WTC11 (cell line): ENCODE results near the gene NT5DC1. TPM values are rescaled to one million over a fixed set of nuclear protein-coding genes. Genes with fewer than 3 reads are reported as not detected.

Source experiments
- ATAC-seq: fragments of 200-7000 bp; cut with Tn5 transposase; 2 replicates; pipeline ENCODE4 v1.10.0; 2021; ENCODE audit warnings: mild to moderate bottlenecking, moderate library complexity
- CTCF ChIA-PET: fragments of 300-600 bp; sonication (Branson Sonifier 250); formaldehyde crosslinking; loops from one replicate; lab custom pipeline; 2021; ENCODE audit warnings: antibody characterized with exemption; lab: Charles Lee
- POLR2A ChIA-PET: fragments of 350-600 bp; sonication (Branson Sonifier 250); formaldehyde crosslinking; loops from one replicate; lab custom pipeline; 2021; ENCODE audit warnings: antibody characterized with exemption; lab: Charles Lee
- DNase-seq: peaks from one replicate; pipeline ENCODE4 v3.0.0; 2021; ENCODE audit warnings: low spot score
- H3K27ac Mint-ChIP-seq: 2 replicates; pipeline ENCODE4 v1.8.0; 2021; ENCODE audit warnings: mixed read lengths
- H3K27me3 Mint-ChIP-seq: 2 replicates; pipeline ENCODE4 v1.8.0; 2021; ENCODE audit warnings: low read depth, mild to moderate bottlenecking, moderate library complexity, mixed read lengths
- H3K36me3 Mint-ChIP-seq: 2 replicates; pipeline ENCODE4 v1.8.0; 2021; ENCODE audit warnings: mixed read lengths
- H3K4me1 Mint-ChIP-seq: 2 replicates; pipeline ENCODE4 v1.8.0; 2022; ENCODE audit warnings: mixed read lengths
- H3K4me3 Mint-ChIP-seq: 2 replicates; pipeline ENCODE4 v1.8.0; 2021; ENCODE audit warnings: mild to moderate bottlenecking, moderate library complexity, mixed read lengths
- H3K9me3 Mint-ChIP-seq: 2 replicates; pipeline ENCODE4 v1.8.0; 2021; ENCODE audit warnings: mixed read lengths
- CREB1 ChIP-seq: sonication (generic); formaldehyde crosslinking; IDR thresholded peaks from 2 replicates; pipeline ENCODE4 v1.8.0; 2023; ENCODE audit warnings: mild to moderate bottlenecking, missing genetic modification reagents
- FOXJ3 ChIP-seq: sonication (generic); formaldehyde crosslinking; IDR thresholded peaks from 2 replicates; pipeline ENCODE4 v1.9.0; 2021; ENCODE audit warnings: missing genetic modification reagents, mild to moderate bottlenecking, borderline replicate concordance
- FOXP4 ChIP-seq: sonication (generic); formaldehyde crosslinking; IDR thresholded peaks from 2 replicates; pipeline ENCODE4 v1.8.0; 2022; ENCODE audit warnings: mild to moderate bottlenecking, missing genetic modification reagents
- JAZF1 ChIP-seq: fragments of 250-450 bp; sonication (Bioruptor Pico); IDR thresholded peaks from 2 replicates; pipeline ENCODE4 v1.9.0; 2021; ENCODE audit warnings: moderate library complexity, mild to moderate bottlenecking, inconsistent platforms
- NFE2L1 ChIP-seq: sonication (generic); formaldehyde crosslinking; IDR thresholded peaks from 2 replicates; pipeline ENCODE4 v1.8.1; 2023; ENCODE audit warnings: missing genetic modification reagents
- SP1 ChIP-seq: sonication (generic); formaldehyde crosslinking; conservative IDR thresholded peaks from 2 replicates; pipeline ENCODE4 v1.8.1; 2022; ENCODE audit warnings: missing genetic modification reagents
- ZSCAN18 ChIP-seq: fragments of 250-450 bp; sonication (Bioruptor Pico); IDR thresholded peaks from 2 replicates; pipeline ENCODE4 v2.1.2; 2022; ENCODE audit warnings: mild to moderate bottlenecking, moderate library complexity
- total RNA-seq: library from RNA; stranded (reverse); gene quantifications from 3 replicates; pipeline ENCODE4 v1.2.3, GENCODE V29; 2021
- TF ChIP-seq, protein P1 (sequence below): fragments of 200-600 bp; IDR thresholded peaks from 2 replicates; pipeline ENCODE4 v1.8.0; 2022; ENCODE audit warnings: antibody characterized with exemption
- TF ChIP-seq, protein P2 (sequence below): sonication (generic); formaldehyde crosslinking; IDR thresholded peaks from 2 replicates; pipeline ENCODE4 v1.8.0; 2023; ENCODE audit warnings: missing genetic modification reagents, mild to moderate bottlenecking, borderline replicate concordance

The NT5DC1 gene
- total RNA-seq, 1 experiment from 2014 or later, result 67.9 TPM

- H3K27ac Mint-ChIP-seq, result peak overlapping the region; percentile 100
- H3K27me3 Mint-ChIP-seq, result no peaks in the 10 kb centered on the region
- 0 out of 2 replicates have a peak, but pooled peaks cover 4% of the 10 kb centered on the region for H3K9me3 Mint-ChIP-seq
- ChIA-PET CTCF (interaction anchor here (2.4 to 5.1 kb wide), 2 partner anchors 12 to 90 kb away, joined by 9 to 38 read pairs; partner anchors contain the start of gene DSE), POLR2A (interaction anchor here (0.7 to 3.1 kb wide), 2 partner anchors 30 to 90 kb away, joined by 4 to 15 read pairs; partner anchors contain the start of gene DSE)
- peak overlapping the region; percentile 96 for H3K4me3 Mint-ChIP-seq
- TF ChIP-seq, protein P1, sequence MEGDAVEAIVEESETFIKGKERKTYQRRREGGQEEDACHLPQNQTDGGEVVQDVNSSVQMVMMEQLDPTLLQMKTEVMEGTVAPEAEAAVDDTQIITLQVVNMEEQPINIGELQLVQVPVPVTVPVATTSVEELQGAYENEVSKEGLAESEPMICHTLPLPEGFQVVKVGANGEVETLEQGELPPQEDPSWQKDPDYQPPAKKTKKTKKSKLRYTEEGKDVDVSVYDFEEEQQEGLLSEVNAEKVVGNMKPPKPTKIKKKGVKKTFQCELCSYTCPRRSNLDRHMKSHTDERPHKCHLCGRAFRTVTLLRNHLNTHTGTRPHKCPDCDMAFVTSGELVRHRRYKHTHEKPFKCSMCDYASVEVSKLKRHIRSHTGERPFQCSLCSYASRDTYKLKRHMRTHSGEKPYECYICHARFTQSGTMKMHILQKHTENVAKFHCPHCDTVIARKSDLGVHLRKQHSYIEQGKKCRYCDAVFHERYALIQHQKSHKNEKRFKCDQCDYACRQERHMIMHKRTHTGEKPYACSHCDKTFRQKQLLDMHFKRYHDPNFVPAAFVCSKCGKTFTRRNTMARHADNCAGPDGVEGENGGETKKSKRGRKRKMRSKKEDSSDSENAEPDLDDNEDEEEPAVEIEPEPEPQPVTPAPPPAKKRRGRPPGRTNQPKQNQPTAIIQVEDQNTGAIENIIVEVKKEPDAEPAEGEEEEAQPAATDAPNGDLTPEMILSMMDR, result no peak
- TF ChIP-seq NFE2L1 (CRISPR knock-in tag) (no peak), ZSCAN18 (CRISPR knock-in tag) (no peak)
- TF ChIP-seq, protein P2, sequence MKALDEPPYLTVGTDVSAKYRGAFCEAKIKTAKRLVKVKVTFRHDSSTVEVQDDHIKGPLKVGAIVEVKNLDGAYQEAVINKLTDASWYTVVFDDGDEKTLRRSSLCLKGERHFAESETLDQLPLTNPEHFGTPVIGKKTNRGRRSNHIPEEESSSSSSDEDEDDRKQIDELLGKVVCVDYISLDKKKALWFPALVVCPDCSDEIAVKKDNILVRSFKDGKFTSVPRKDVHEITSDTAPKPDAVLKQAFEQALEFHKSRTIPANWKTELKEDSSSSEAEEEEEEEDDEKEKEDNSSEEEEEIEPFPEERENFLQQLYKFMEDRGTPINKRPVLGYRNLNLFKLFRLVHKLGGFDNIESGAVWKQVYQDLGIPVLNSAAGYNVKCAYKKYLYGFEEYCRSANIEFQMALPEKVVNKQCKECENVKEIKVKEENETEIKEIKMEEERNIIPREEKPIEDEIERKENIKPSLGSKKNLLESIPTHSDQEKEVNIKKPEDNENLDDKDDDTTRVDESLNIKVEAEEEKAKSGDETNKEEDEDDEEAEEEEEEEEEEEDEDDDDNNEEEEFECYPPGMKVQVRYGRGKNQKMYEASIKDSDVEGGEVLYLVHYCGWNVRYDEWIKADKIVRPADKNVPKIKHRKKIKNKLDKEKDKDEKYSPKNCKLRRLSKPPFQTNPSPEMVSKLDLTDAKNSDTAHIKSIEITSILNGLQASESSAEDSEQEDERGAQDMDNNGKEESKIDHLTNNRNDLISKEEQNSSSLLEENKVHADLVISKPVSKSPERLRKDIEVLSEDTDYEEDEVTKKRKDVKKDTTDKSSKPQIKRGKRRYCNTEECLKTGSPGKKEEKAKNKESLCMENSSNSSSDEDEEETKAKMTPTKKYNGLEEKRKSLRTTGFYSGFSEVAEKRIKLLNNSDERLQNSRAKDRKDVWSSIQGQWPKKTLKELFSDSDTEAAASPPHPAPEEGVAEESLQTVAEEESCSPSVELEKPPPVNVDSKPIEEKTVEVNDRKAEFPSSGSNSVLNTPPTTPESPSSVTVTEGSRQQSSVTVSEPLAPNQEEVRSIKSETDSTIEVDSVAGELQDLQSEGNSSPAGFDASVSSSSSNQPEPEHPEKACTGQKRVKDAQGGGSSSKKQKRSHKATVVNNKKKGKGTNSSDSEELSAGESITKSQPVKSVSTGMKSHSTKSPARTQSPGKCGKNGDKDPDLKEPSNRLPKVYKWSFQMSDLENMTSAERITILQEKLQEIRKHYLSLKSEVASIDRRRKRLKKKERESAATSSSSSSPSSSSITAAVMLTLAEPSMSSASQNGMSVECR (CRISPR knock-in tag), result no peak
- H3K36me3 Mint-ChIP-seq, result peaks cover 18% of the 10 kb centered on the region
- DNase-seq (no peak), ATAC-seq (no peak)
- H3K4me1 Mint-ChIP-seq, result peaks cover 49% of the 10 kb centered on the region
These were observed 180.3 kb downstream of the NT5DC1 start for GRCh38 chr6:116280933-116281316.

- CTCF ChIA-PET, result interaction anchor here (1.9 kb wide), 1 partner anchor 14 kb away, joined by 7 read pairs; no protein-coding TSS in a partner anchor
- ATAC-seq, result no peak
- 0 out of 2 replicates have a peak, but pooled peaks cover 4% of the 10 kb centered on the region for H3K9me3 Mint-ChIP-seq
These were observed 182.0 kb downstream of the NT5DC1 start for GRCh38 chr6:116282698-116283097.

More at GRCh38 chr6:116282698-116283097, 182.0 kb downstream of the NT5DC1 start:
- H3K27ac Mint-ChIP-seq, result 0 out of 2 replicates have a peak overlapping the region, but pooled peaks have one; percentile 64
- TF ChIP-seq JAZF1, result no peak
- no peak for TF ChIP-seq CREB1 (CRISPR knock-in tag)
- TF ChIP-seq FOXP4 (CRISPR knock-in tag), result no peak
- TF ChIP-seq, protein P1, result no peak
- TF ChIP-seq FOXJ3 (CRISPR knock-in tag), result no peak
- no peak for TF ChIP-seq SP1
- peaks cover 13% of the 10 kb centered on the region for H3K36me3 Mint-ChIP-seq
- H3K4me3 Mint-ChIP-seq, result no peak overlapping the region
- H3K27me3 Mint-ChIP-seq, result no peaks in the 10 kb centered on the region
- POLR2A ChIA-PET, result no interaction called here
- H3K4me1 Mint-ChIP-seq, result peaks cover 33% of the 10 kb centered on the region
- DNase-seq, result no peak
